NAMALWA (cell line): ENCODE results near the gene ZBTB1.

Source experiments
- DNase-seq: peaks from one replicate; pipeline ENCODE4 v3.0.0-alpha.2; 2015; ENCODE audit warnings: low spot score

The ZBTB1 gene

GRCh38 chr14:64504310-64504896, at the start of gene ZBTB1:
Gene ZBTB1, plus strand, starts transcription at chr14:64504770. Its CDS starts 16,735 bp downstream, at chr14:64521505.
- peak; percentile 76 for DNase-seq

GRCh38 chr14:64459405-64460136, 45.0 kb upstream of the ZBTB1 start:
- no peak for DNase-seq

- no peak for DNase-seq
Observed at GRCh38 chr14:64461221-64461620, 43.3 kb upstream of the ZBTB1 start.

GRCh38 chr14:64463195-64463594, 41.4 kb upstream of the ZBTB1 start:
- DNase-seq, result no peak

- no peak for DNase-seq
Observed at GRCh38 chr14:64463873-64464272, 40.7 kb upstream of the ZBTB1 start.

- DNase-seq, result no peak
Observed at GRCh38 chr14:64464651-64465050, 39.9 kb upstream of the ZBTB1 start.

- peak; percentile 53 for DNase-seq
Observed at GRCh38 chr14:64465191-64465822, 39.3 kb upstream of the ZBTB1 start, which contains the start of gene AKAP5. Gene AKAP5, plus strand, starts transcription at chr14:64465499. Its CDS starts 2,896 bp downstream, at chr14:64468395.

GRCh38 chr14:64465831-64466554, 38.6 kb upstream of the ZBTB1 start:
- no peak for DNase-seq

GRCh38 chr14:64467101-64467500, 37.5 kb upstream of the ZBTB1 start:
- no peak for DNase-seq

- no peak for DNase-seq
Observed at GRCh38 chr14:64467566-64467965, 37.0 kb upstream of the ZBTB1 start.

- no peak for DNase-seq
Observed at GRCh38 chr14:64468451-64468850, 36.1 kb upstream of the ZBTB1 start.

GRCh38 chr14:64474041-64474440, 30.5 kb upstream of the ZBTB1 start:
- no peak for DNase-seq

GRCh38 chr14:64474698-64475097, 29.9 kb upstream of the ZBTB1 start:
- DNase-seq, result no peak

- DNase-seq, result no peak
Observed at GRCh38 chr14:64475585-64476273, 28.8 kb upstream of the ZBTB1 start.

GRCh38 chr14:64476438-64476837, 28.1 kb upstream of the ZBTB1 start:
- no peak for DNase-seq

- peak; percentile 48 for DNase-seq
Observed at GRCh38 chr14:64478634-64479250, 25.8 kb upstream of the ZBTB1 start.

- no peak for DNase-seq
Observed at GRCh38 chr14:64488590-64489099, 15.9 kb upstream of the ZBTB1 start.

- no peak for DNase-seq
Observed at GRCh38 chr14:64491637-64492036, 12.9 kb upstream of the ZBTB1 start.

GRCh38 chr14:64493455-64493854, 11.1 kb upstream of the ZBTB1 start:
- DNase-seq, result no peak

- no peak for DNase-seq
Observed at GRCh38 chr14:64495252-64495651, 9.3 kb upstream of the ZBTB1 start.

GRCh38 chr14:64496764-64497163, 7.8 kb upstream of the ZBTB1 start:
- no peak for DNase-seq
